ENCODE results near the gene NTN3. TPM values are rescaled to one million over a fixed set of nuclear protein-coding genes. Genes with fewer than 3 reads are reported as not detected.
"Not testable (repeated sequence)": the region's sequence is repeated elsewhere in the genome, so short reads cannot be mapped to it uniquely, and the experiment has no call there.

Gene NTN3
- total and polyA plus RNA-seq, 2 of the 8 experiments (the other 6 are each of a cell fraction or from before 2014, with no cell fraction given) = 0.30 to 0.34 TPM

DNA sequence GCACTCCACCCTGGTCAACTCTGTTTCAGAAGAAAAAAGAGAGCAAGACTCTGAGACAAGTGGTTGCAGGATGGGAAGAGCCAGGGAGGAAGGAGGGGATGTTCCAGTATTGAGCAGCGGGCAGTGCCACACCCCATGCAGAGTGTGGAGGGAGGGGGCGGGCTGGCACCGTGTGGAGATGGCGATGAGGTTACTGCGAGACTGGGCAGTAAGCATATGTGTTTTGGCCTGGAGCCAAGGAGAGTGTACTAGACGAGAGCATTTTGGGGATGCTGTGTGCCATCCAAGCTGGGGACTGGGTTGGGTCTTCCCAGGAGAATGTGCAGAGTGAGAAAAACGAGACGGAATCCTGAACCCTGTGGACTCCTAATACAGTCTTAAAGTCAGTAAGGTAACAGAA is 7.2 kb downstream of the NTN3 start (continued):
- TF ChIP-seq SRF (IDR thresholded peaks at IDR 0.05; ENCODE audit: low read depth, low read length) = no peak
- TF ChIP-seq, protein P1, sequence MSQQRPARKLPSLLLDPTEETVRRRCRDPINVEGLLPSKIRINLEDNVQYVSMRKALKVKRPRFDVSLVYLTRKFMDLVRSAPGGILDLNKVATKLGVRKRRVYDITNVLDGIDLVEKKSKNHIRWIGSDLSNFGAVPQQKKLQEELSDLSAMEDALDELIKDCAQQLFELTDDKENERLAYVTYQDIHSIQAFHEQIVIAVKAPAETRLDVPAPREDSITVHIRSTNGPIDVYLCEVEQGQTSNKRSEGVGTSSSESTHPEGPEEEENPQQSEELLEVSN (IDR thresholded peaks at IDR 0.05) = no peak
- TF ChIP-seq CBX8 (IDR thresholded peaks at IDR 0.05; ENCODE audit: borderline replicate concordance, low read depth, low read length) = no peak
- no peak for TF ChIP-seq POU5F1 (IDR thresholded peaks at IDR 0.05; ENCODE audit: low read depth, low read length)
- TF ChIP-seq EZH2 (IDR thresholded peaks at IDR 0.05; ENCODE audit: low read depth, low read length, severe bottlenecking) = no peak
- no peak for TF ChIP-seq USF2 (IDR thresholded peaks at IDR 0.05; ENCODE audit: low read length)
- no peak for TF ChIP-seq CHD1 (IDR thresholded peaks at IDR 0.05; ENCODE audit: low read depth, low read length)
- TF ChIP-seq PHF8 (conservative IDR thresholded peaks at IDR 0.05; ENCODE audit: low read depth, low read length) = no peak
- TF ChIP-seq TEAD4 (IDR thresholded peaks at IDR 0.05; ENCODE audit: low read depth, low read length) = no peak
- TF ChIP-seq BACH1 (IDR thresholded peaks at IDR 0.05; ENCODE audit: low read length) = no peak
- no peak for TF ChIP-seq CREB1 (IDR thresholded peaks at IDR 0.05)
- no peak for TF ChIP-seq SP2 (IDR thresholded peaks at IDR 0.05; ENCODE audit: low read length)

- H3K23me2 ChIP-seq (ENCODE audit: low read depth, low read length); H3K56ac ChIP-seq (replicated peaks; ENCODE audit: insufficient read length, low read depth, low read length); H3K18ac ChIP-seq (ENCODE audit: extremely low read depth, low read length); H4K5ac ChIP-seq (ENCODE audit: insufficient read length, low read depth, low read length); H3K27ac ChIP-seq (ENCODE audit: low read depth, low read length); H3K79me2 ChIP-seq (ENCODE audit: control insufficient read depth in 1 of 2, insufficient read depth in 2 of 2, low read length in 2 of 2); H4K91ac ChIP-seq (replicated peaks; ENCODE audit: insufficient read length, low read length); H3K4me1 ChIP-seq (replicated peaks in 1 of 4; ENCODE audit: control insufficient read depth in 3 of 4, insufficient read depth in 4 of 4, low read length in 3 of 4); H3K4me3 ChIP-seq (ENCODE audit: extremely low read depth in 1 of 4, insufficient read depth in 2 of 4, low read depth in 3 of 4, low read length in 4 of 4); H3K4me2 ChIP-seq (ENCODE audit: insufficient read depth in 1 of 2, low read depth in 2 of 2, low read length in 2 of 2); H3K9ac ChIP-seq (replicated peaks in 1 of 4; ENCODE audit: extremely low read depth in 1 of 4, low read depth in 3 of 4, low read length in 3 of 4); H2BK5ac ChIP-seq (ENCODE audit: low read depth, low read length); H2BK120ac ChIP-seq (replicated peaks; ENCODE audit: low read depth, low read length); H2AK5ac ChIP-seq (ENCODE audit: low read depth, low read length); H4K8ac ChIP-seq (ENCODE audit: extremely low read depth, insufficient read depth, low read length); FAIRE-seq; H3K36me3 ChIP-seq (ENCODE audit: control insufficient read depth in 2 of 4, insufficient read depth in 4 of 4, low read length in 3 of 4); H3K14ac ChIP-seq (ENCODE audit: insufficient read length); H2BK20ac ChIP-seq (ENCODE audit: low read length); H3K9me3 ChIP-seq (ENCODE audit: insufficient read depth in 2 of 2, low read depth in 1 of 2, low read length in 1 of 2); DNase-seq (ENCODE audit: low read depth in 1 of 2, low spot score in 2 of 2); H2BK12ac ChIP-seq (ENCODE audit: low read depth, low read length); H3K23ac ChIP-seq (ENCODE audit: insufficient read length); H2BK15ac ChIP-seq (ENCODE audit: low read length); H3K4ac ChIP-seq (replicated peaks; ENCODE audit: insufficient read length, low read depth, low read length); H2AFZ ChIP-seq (ENCODE audit: low read length): not testable (repeated sequence)
- ChIA-PET POLR2A (ENCODE audit: partially characterized antibody) (interaction anchor here (1.3 kb wide), 1 partner anchor 20 kb away, joined by 4 read pairs; no protein-coding TSS in a partner anchor), CTCF (ENCODE audit: partially characterized antibody) (interaction anchor here (1.0 to 1.2 kb wide), 2 partner anchors 11 to 21 kb away, joined by 3 to 4 read pairs; no protein-coding TSS in a partner anchor)
- Histone ChIP-seq H3K79me1 (ENCODE audit: low read depth, low read length) (peaks cover 28% of the 10 kb centered on the region), H3K27me3 (replicated peaks in 1 of 4; ENCODE audit: control insufficient read depth in 3 of 4, extremely low read depth in 1 of 4, insufficient read depth in 3 of 4, low read length in 3 of 4) (peaks cover 0 to 12% (median 4%) of the 10 kb centered on the region in 4 experiments; a peak in 3 of 7 replicates), H4K20me1 (replicated peaks in 1 of 2; ENCODE audit: control insufficient read depth in 1 of 2, insufficient read depth in 2 of 2, low read length in 2 of 2) (peaks cover 9 to 12% of the 10 kb centered on the region in 2 experiments)
- 96% methylated on average over 10 of the region's 10 CpGs; no CpG with 5 or more reads in 1 of the 2 experiments for WGBS, 2 experiments (ENCODE audit: extremely low coverage in 1 of 2, insufficient coverage in 1 of 2, insufficient read length in 1 of 2, insufficient replicate concordance in 2 of 2, low coverage in 1 of 2, low lambda C conversion rate in 2 of 2, missing lambda C conversion rate in 1 of 2)
Observed at GRCh38 chr16:2479996-2480395, 8.9 kb downstream of the NTN3 start.
